HG03442 (cell line): ENCODE data around the gene UBE2E1.
"Not testable (repeated sequence)": the region's sequence is repeated elsewhere in the genome, so short reads cannot be mapped to it uniquely, and the experiment has no call there.

Source experiments
- ATAC-seq: cut with Tn5 transposase; IDR thresholded peaks from one replicate; pipeline ENCODE4 v1.9.1; 2021; ENCODE audit warnings: mild to moderate bottlenecking, moderate library complexity; ENCODE audit not compliant: unreplicated experiment

UBE2E1 gene

GRCh38 chr3:23840521-23840920 lies 34.8 kb downstream of the UBE2E1 start:
- no peak for ATAC-seq

- ATAC-seq = no peak
These were observed 38.1 kb downstream of the UBE2E1 start for GRCh38 chr3:23843869-23844268.

GRCh38 chr3:23845326-23846216 lies 39.8 kb downstream of the UBE2E1 start:
- ATAC-seq = no peak

GRCh38 chr3:23849462-23849861 lies 43.7 kb downstream of the UBE2E1 start:
- ATAC-seq = not testable (repeated sequence)

GRCh38 chr3:23856286-23856685 lies 50.5 kb downstream of the UBE2E1 start:
- no peak for ATAC-seq

GRCh38 chr3:23859012-23859743 lies 53.4 kb downstream of the UBE2E1 start:
- ATAC-seq = no peak

- ATAC-seq = no peak
These were observed 54.2 kb downstream of the UBE2E1 start for GRCh38 chr3:23859839-23860382.

- no peak for ATAC-seq
These were observed 55.9 kb downstream of the UBE2E1 start for GRCh38 chr3:23861689-23862088.

- ATAC-seq = no peak
These were observed 57.3 kb downstream of the UBE2E1 start for GRCh38 chr3:23863060-23863459.

GRCh38 chr3:23864931-23865330 lies 59.2 kb downstream of the UBE2E1 start:
- no peak for ATAC-seq

GRCh38 chr3:23865595-23866396 lies 60.0 kb downstream of the UBE2E1 start:
- ATAC-seq = peak; percentile 89

GRCh38 chr3:23867400-23867799 lies 61.6 kb downstream of the UBE2E1 start:
- ATAC-seq = no peak

GRCh38 chr3:23867838-23868237 lies 62.1 kb downstream of the UBE2E1 start:
- ATAC-seq = no peak

- ATAC-seq = no peak
These were observed 64.4 kb downstream of the UBE2E1 start for GRCh38 chr3:23869977-23870662.

- not testable (repeated sequence) for ATAC-seq
These were observed 64.9 kb downstream of the UBE2E1 start for GRCh38 chr3:23870663-23871043.

- not testable (repeated sequence) for ATAC-seq
These were observed 65.6 kb downstream of the UBE2E1 start for GRCh38 chr3:23871361-23871760.

- no peak for ATAC-seq
These were observed 66.6 kb downstream of the UBE2E1 start for GRCh38 chr3:23872330-23872729.

- ATAC-seq = no peak
These were observed 68.2 kb downstream of the UBE2E1 start for GRCh38 chr3:23873941-23874340.

GRCh38 chr3:23874359-23875112 lies 68.8 kb downstream of the UBE2E1 start:
- no peak for ATAC-seq
